DMS153 treated with DMSO at 0.1 percent for 48 hours (cell line): ENCODE measurements around the gene THAP12.
"Not testable (repeated sequence)": the region's sequence is repeated elsewhere in the genome, so short reads cannot be mapped to it uniquely, and the experiment has no call there.

Experiments used
- DNase-seq: peaks from one replicate; lab custom pipeline; 2025; ENCODE audit not compliant: unreplicated experiment; lab: John Stamatoyannopoulos, UW

Gene THAP12

GRCh38 chr11:76380977-76381719 is at the start of gene THAP12, which contains the start of gene GVQW3:
TSS of gene THAP12 (minus strand) at chr11:76381132. CDS start at chr11:76380836, 296 bp downstream.
TSS of gene GVQW3 (plus strand) at chr11:76381323. CDS start at chr11:76381829, 506 bp downstream.
- DNase-seq = peak; percentile 97

GRCh38 chr11:76426660-76427059 is 45.7 kb upstream of the THAP12 start:
- DNase-seq = no peak

- DNase-seq = no peak
Measured at GRCh38 chr11:76424891-76425290, 44.0 kb upstream of the THAP12 start.

GRCh38 chr11:76424379-76424778 is 43.4 kb upstream of the THAP12 start:
- DNase-seq = no peak

- DNase-seq = no peak
Measured at GRCh38 chr11:76419896-76420295, 39.0 kb upstream of the THAP12 start.

- DNase-seq = no peak
Measured at GRCh38 chr11:76415073-76415472, 34.1 kb upstream of the THAP12 start.

- DNase-seq = no peak
Measured at GRCh38 chr11:76410851-76411357, 30.0 kb upstream of the THAP12 start.

- peak; percentile 72 for DNase-seq
Measured at GRCh38 chr11:76408171-76408965, 27.4 kb upstream of the THAP12 start.

GRCh38 chr11:76406359-76406758 is 25.4 kb upstream of the THAP12 start:
- no peak for DNase-seq

- DNase-seq = not testable (repeated sequence)
Measured at GRCh38 chr11:76401484-76401883, 20.6 kb upstream of the THAP12 start.

- no peak for DNase-seq
Measured at GRCh38 chr11:76400967-76401366, 20.0 kb upstream of the THAP12 start.

- no peak for DNase-seq
Measured at GRCh38 chr11:76397383-76397782, 16.5 kb upstream of the THAP12 start.

GRCh38 chr11:76395296-76395695 is 14.4 kb upstream of the THAP12 start:
- no peak for DNase-seq

- DNase-seq = no peak
Measured at GRCh38 chr11:76394411-76394810, 13.5 kb upstream of the THAP12 start.

- DNase-seq = no peak
Measured at GRCh38 chr11:76392870-76393269, 11.9 kb upstream of the THAP12 start.

GRCh38 chr11:76391811-76392475 is 11.0 kb upstream of the THAP12 start:
- no peak for DNase-seq

- DNase-seq = peak; percentile 29
Measured at GRCh38 chr11:76391021-76391420, 10.1 kb upstream of the THAP12 start.

- DNase-seq = no peak
Measured at GRCh38 chr11:76388408-76388807, 7.5 kb upstream of the THAP12 start.

GRCh38 chr11:76385903-76386302 is 5.0 kb upstream of the THAP12 start:
- no peak for DNase-seq

GRCh38 chr11:76382209-76382608 is 1.3 kb upstream of the THAP12 start:
- no peak for DNase-seq
